SK-N-SH treated with all-trans-retinoic acid at 6 μM for 48 hours (cell line): Measurements from ENCODE around the gene PAQR6.

Experiments
- ATAC-seq: fragments of 200-7000 bp; cut with Tn5 transposase; 3 replicates; pipeline ENCODE4 v1.9.1; 2020; ENCODE audit warnings: mild to moderate bottlenecking, moderate library complexity
- ARNTL ChIP-seq: fragments of 450-650 bp; formaldehyde crosslinking; IDR thresholded peaks from 2 replicates; pipeline ENCODE4 v1.5.0; 2020; ENCODE audit warnings: low read depth, mild to moderate bottlenecking, moderate library complexity, borderline replicate concordance
- BACH2 ChIP-seq: fragments of 250-450 bp; sonication (Bioruptor Pico); IDR thresholded peaks from 2 replicates; pipeline ENCODE4 v1.9.0; 2021; ENCODE audit warnings: mild to moderate bottlenecking, borderline replicate concordance
- CREB5 ChIP-seq: fragments of 250-450 bp; sonication (Bioruptor Pico); IDR thresholded peaks from 2 replicates; pipeline ENCODE4 v1.5.1; 2020; ENCODE audit warnings: low read depth, mild to moderate bottlenecking, moderate library complexity
- CSDC2 ChIP-seq: fragments of 250-450 bp; sonication (Bioruptor Pico); IDR thresholded peaks from 2 replicates; pipeline ENCODE4 v1.5.0; 2020; ENCODE audit warnings: mild to moderate bottlenecking, moderate library complexity
- ESRRG ChIP-seq: fragments of 250-450 bp; sonication (Bioruptor Pico); IDR thresholded peaks from 2 replicates; pipeline ENCODE4 v1.6.1; 2021; ENCODE audit warnings: mild to moderate bottlenecking
- GLIS3 ChIP-seq: fragments of 250-450 bp; sonication (Bioruptor Pico); IDR thresholded peaks from 2 replicates; pipeline ENCODE4 v1.5.0; 2020; ENCODE audit warnings: mild to moderate bottlenecking, moderate library complexity
- ISL1 ChIP-seq: fragments of 250-450 bp; sonication (Bioruptor Pico); IDR thresholded peaks from 2 replicates; pipeline ENCODE4 v2.1.2; 2022; ENCODE audit warnings: mild to moderate bottlenecking, moderate library complexity
- OSR1 ChIP-seq: fragments of 250-450 bp; sonication (Bioruptor Pico); IDR thresholded peaks from 2 replicates; pipeline ENCODE4 v1.8.0; 2022; ENCODE audit warnings: moderate library complexity, mild to moderate bottlenecking, inconsistent platforms
- PATZ1 ChIP-seq: fragments of 250-450 bp; sonication (Bioruptor Pico); IDR thresholded peaks from 2 replicates; pipeline ENCODE4 v1.8.0; 2020; ENCODE audit warnings: mild to moderate bottlenecking, moderate library complexity, borderline replicate concordance
- POU6F1 ChIP-seq: fragments of 250-450 bp; sonication (Bioruptor Pico); IDR thresholded peaks from 2 replicates; pipeline ENCODE4 v1.8.0; 2021; ENCODE audit warnings: low read depth, mild to moderate bottlenecking, moderate library complexity, borderline replicate concordance
- PPARA ChIP-seq: fragments of 250-450 bp; sonication (Bioruptor Pico); IDR thresholded peaks from 2 replicates; pipeline ENCODE4 v1.5.0; 2020; ENCODE audit warnings: mild to moderate bottlenecking, borderline replicate concordance
- RARB ChIP-seq: fragments of 250-450 bp; sonication (Bioruptor Pico); IDR thresholded peaks from 2 replicates; pipeline ENCODE4 v1.8.0; 2021; ENCODE audit warnings: mild to moderate bottlenecking, moderate library complexity
- SNAI2 ChIP-seq: fragments of 250-450 bp; sonication (Bioruptor Pico); IDR thresholded peaks from 2 replicates; pipeline ENCODE4 v1.5.0; 2020; ENCODE audit warnings: mild to moderate bottlenecking, moderate library complexity
- TCF4 ChIP-seq: fragments of 250-450 bp; sonication (Bioruptor Pico); IDR thresholded peaks from 2 replicates; pipeline ENCODE4 v1.8.0; 2021; ENCODE audit warnings: mild to moderate bottlenecking, moderate library complexity, borderline replicate concordance
- TOX ChIP-seq: fragments of 250-450 bp; sonication (Bioruptor Pico); IDR thresholded peaks from 2 replicates; pipeline ENCODE4 v1.8.0; 2021; ENCODE audit warnings: mild to moderate bottlenecking, moderate library complexity, borderline replicate concordance
- TSHZ2 ChIP-seq: fragments of 250-450 bp; sonication (Bioruptor Pico); IDR thresholded peaks from 2 replicates; pipeline ENCODE4 v1.5.0; 2020; ENCODE audit warnings: mild to moderate bottlenecking, moderate library complexity
- ZFP3 ChIP-seq: fragments of 250-450 bp; sonication (Bioruptor Pico); IDR thresholded peaks from 2 replicates; pipeline ENCODE4 v1.5.0; 2020; ENCODE audit warnings: mild to moderate bottlenecking, moderate library complexity
- ZFP30 ChIP-seq: fragments of 450-650 bp; formaldehyde crosslinking; IDR thresholded peaks from 2 replicates; pipeline ENCODE4 v1.5.0; 2022; ENCODE audit warnings: mild to moderate bottlenecking, moderate library complexity
- ZNF565 ChIP-seq: fragments of 450-650 bp; formaldehyde crosslinking; conservative IDR thresholded peaks from 2 replicates; pipeline ENCODE4 v1.5.0; 2020; ENCODE audit warnings: low read depth, mild to moderate bottlenecking, moderate library complexity
- ZNF70 ChIP-seq: fragments of 450-650 bp; formaldehyde crosslinking; IDR thresholded peaks from 2 replicates; pipeline ENCODE4 v1.5.0; 2020; ENCODE audit warnings: mild to moderate bottlenecking, moderate library complexity
- ZNF8 ChIP-seq: fragments of 450-650 bp; formaldehyde crosslinking; IDR thresholded peaks from 2 replicates; pipeline ENCODE4 v1.5.0; 2020; ENCODE audit warnings: mild to moderate bottlenecking, moderate library complexity

PAQR6 gene

GRCh38 chr1:156241311-156241811 lies 6.5 kb downstream of the PAQR6 start:
- ATAC-seq: peak; percentile 59
- TF ChIP-seq SNAI2 (CRISPR knock-in tag) (no peak), ARNTL (no peak), PATZ1 (CRISPR knock-in tag) (peak; percentile 62; the same call in 1 of the 2 replicates), ZFP30 (no peak), ZNF565 (CRISPR knock-in tag) (no peak), OSR1 (CRISPR knock-in tag) (no peak), RARB (CRISPR knock-in tag) (no peak), ESRRG (CRISPR knock-in tag) (no peak), CSDC2 (CRISPR knock-in tag) (no peak), TOX (CRISPR knock-in tag) (peak; percentile 25; the same call in 1 of the 2 replicates)
- TF ChIP-seq, all 23 proteins: peak for 2

- TF ChIP-seq PPARA (CRISPR knock-in tag) (no peak), ZNF8 (CRISPR knock-in tag) (no peak), SNAI2 (CRISPR knock-in tag) (no peak), CREB5 (CRISPR knock-in tag) (no peak), TCF4 (CRISPR knock-in tag) (no peak), ZNF565 (CRISPR knock-in tag) (no peak), BACH2 (CRISPR knock-in tag) (no peak), RARB (CRISPR knock-in tag) (no peak), OSR1 (CRISPR knock-in tag) (no peak), ZFP30 (no peak), TOX (CRISPR knock-in tag) (no peak), CSDC2 (CRISPR knock-in tag) (no peak), POU6F1 (no peak), TSHZ2 (CRISPR knock-in tag) (no peak), ZNF70 (CRISPR knock-in tag) (no peak), ISL1 (no peak), ESRRG (CRISPR knock-in tag) (no peak), ZFP3 (no peak)
- no peak for ATAC-seq
These were observed 9.6 kb downstream of the PAQR6 start for GRCh38 chr1:156238248-156238647.

GRCh38 chr1:156236164-156236563 lies 11.7 kb downstream of the PAQR6 start:
- TF ChIP-seq ZNF8 (CRISPR knock-in tag): no peak
- no peak for TF ChIP-seq SNAI2 (CRISPR knock-in tag)
- TF ChIP-seq OSR1 (CRISPR knock-in tag): no peak
- no peak for TF ChIP-seq BACH2 (CRISPR knock-in tag)
- TF ChIP-seq CREB5 (CRISPR knock-in tag): no peak
- TF ChIP-seq GLIS3 (CRISPR knock-in tag): no peak
- TF ChIP-seq TCF4 (CRISPR knock-in tag): no peak
- TF ChIP-seq ESRRG (CRISPR knock-in tag): no peak
- TF ChIP-seq, all 23 proteins: peak for 0

More at GRCh38 chr1:156236164-156236563, 11.7 kb downstream of the PAQR6 start:
- no peak for ATAC-seq
